Effector memory CD4-positive, alpha-beta T cell (primary cell): ENCODE measurements around the gene TMEM269.

Experiments used
- DNase-seq, 3 donors: peaks; one replicate each; pipeline ENCODE4 v3.0.0-alpha.2; 2020
- H3K27ac ChIP-seq: 2 replicates; pipeline ENCODE4 v1.7.0; 2013; ENCODE audit warnings: mild to moderate bottlenecking, low read length, moderate library complexity; ENCODE audit not compliant: insufficient read depth, poor library complexity, severe bottlenecking
- H3K27me3 ChIP-seq: replicated peaks from 2 replicates; pipeline ENCODE4 v1.7.0; 2013; ENCODE audit warnings: mild to moderate bottlenecking, low read length; ENCODE audit not compliant: insufficient read depth, control insufficient read depth, poor library complexity, severe bottlenecking
- H3K36me3 ChIP-seq: 2 replicates; pipeline ENCODE4 v1.7.0; 2013; ENCODE audit warnings: mild to moderate bottlenecking, low read length, moderate library complexity; ENCODE audit not compliant: control insufficient read depth, insufficient read depth
- H3K4me1 ChIP-seq: 2 replicates; pipeline ENCODE4 v1.7.0; 2013; ENCODE audit warnings: low read length, mild to moderate bottlenecking; ENCODE audit not compliant: control insufficient read depth, insufficient read depth, poor library complexity, severe bottlenecking
- H3K4me3 ChIP-seq: 2 replicates; pipeline ENCODE4 v1.7.0; 2013; ENCODE audit warnings: low read length, low read depth, mild to moderate bottlenecking; ENCODE audit not compliant: insufficient read depth, poor library complexity, severe bottlenecking
- H3K9me3 ChIP-seq: 2 replicates; pipeline ENCODE4 v1.7.0; 2013; ENCODE audit warnings: mild to moderate bottlenecking, low read length, moderate library complexity; ENCODE audit not compliant: control insufficient read depth

The TMEM269 gene

GRCh38 chr1:42739753-42740700 is 44.8 kb upstream of the TMEM269 start, which contains the start of gene CLDN19:
Gene CLDN19, minus strand, starts transcription at chr1:42740236. Its CDS starts 173 bp downstream, at chr1:42740063.
- Histone ChIP-seq H3K4me3 (no peak within 1 kb of the TSS), H3K27ac (no peak within 1 kb of the TSS), H3K27me3 (no peaks in the 10 kb centered on the region)

DNA sequence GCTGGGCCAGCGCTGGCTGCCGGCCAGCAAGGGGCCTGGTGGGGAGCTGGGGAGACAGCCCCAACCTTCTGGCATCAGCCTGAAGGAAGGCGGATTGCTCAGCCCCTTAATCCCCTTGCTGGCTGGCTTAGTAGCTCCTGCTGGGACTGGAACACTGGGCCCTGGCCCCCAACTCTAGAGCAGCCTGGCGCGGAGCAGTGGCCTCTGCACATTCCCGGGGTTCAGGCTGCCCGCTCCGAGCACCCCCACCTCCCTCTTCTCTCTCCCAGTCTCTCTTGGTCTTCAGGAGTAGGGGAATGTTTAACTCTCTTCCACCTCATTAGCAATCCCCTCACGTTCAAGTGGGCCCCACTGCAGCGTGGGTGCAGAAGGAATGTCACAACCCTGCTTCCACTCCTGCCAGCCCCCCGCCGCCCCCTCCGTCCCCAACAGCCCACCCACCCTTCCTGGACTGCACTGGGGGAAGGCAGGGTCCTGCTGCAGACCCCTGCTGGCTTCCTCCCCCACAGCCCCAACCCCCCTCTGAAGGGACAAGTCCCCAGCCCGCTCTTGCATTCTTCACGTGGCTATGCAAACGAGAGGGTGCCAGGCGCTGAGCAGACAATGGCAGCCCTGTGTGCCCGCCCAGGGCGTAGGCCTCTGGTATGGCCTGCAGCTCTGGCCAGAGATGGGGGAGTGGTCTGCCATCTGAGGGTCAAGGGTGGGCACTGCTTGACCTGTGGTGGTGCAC is 43.8 kb upstream of the TMEM269 start:
- Histone ChIP-seq H3K4me3 (no peak overlapping the region), H3K9me3 (no peaks in the 10 kb centered on the region), H3K4me1 (no peaks in the 10 kb centered on the region)

More at GRCh38 chr1:42739753-42740700, 44.8 kb upstream of the TMEM269 start, which contains the start of gene CLDN19:
- no peak for DNase-seq
- Histone ChIP-seq H3K4me1 (no peaks in the 10 kb centered on the region), H3K9me3 (no peaks in the 10 kb centered on the region), H3K36me3 (no peaks in the 10 kb centered on the region)

DNA sequence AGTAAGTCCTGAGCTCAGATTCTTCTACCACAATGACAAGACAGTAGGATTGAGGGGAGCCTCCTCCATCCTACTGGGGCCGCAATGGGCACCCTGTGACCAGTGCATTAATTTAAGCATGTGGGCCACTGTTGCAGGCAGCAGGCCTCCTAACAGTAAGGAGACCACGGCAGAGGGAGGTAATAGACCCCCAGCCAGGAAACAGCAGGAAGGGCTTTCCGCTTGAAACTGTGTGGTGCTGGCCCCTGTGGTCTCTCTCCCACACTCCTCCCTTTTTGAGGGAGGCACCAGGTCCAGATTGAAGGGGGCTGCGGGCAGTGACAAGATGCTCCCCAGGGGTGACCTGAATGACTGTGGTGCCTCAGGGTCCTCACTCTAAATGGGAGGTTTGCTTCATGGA is 43.1 kb upstream of the TMEM269 start:
- no peak for DNase-seq
- Histone ChIP-seq H3K36me3 (peaks cover 5% of the 10 kb centered on the region), H3K27me3 (no peaks in the 10 kb centered on the region), H3K4me1 (no peaks in the 10 kb centered on the region), H3K9me3 (no peaks in the 10 kb centered on the region), H3K4me3 (no peak overlapping the region), H3K27ac (no peak overlapping the region)

More for the DNA sequence above, 43.8 kb upstream of the TMEM269 start:
- no peak for DNase-seq
- Histone ChIP-seq H3K36me3 (peaks cover 2% of the 10 kb centered on the region), H3K27ac (no peak overlapping the region), H3K27me3 (no peaks in the 10 kb centered on the region)

DNA sequence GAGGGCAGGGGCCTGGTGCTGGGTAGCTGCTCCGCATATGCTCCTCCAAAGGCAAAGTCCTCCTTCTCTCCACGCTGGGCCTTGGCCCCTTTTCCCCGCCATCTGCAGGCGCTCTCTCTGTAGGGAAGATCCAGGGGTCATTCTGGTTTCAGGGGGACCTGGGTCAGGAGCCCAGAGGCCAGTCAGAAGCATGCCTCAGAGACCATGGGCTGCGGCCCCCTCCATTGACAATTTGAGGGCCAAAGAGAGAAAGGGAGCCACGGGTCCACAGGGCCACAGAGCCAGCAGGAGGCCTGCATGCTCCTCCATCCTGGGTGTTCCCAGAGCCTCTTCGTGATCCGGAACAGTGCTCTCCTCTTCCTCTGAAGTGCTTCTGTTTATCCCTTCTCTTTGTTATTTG is 42.6 kb upstream of the TMEM269 start:
- Histone ChIP-seq H3K27ac (no peak overlapping the region), H3K36me3 (peaks cover 9% of the 10 kb centered on the region), H3K27me3 (no peaks in the 10 kb centered on the region), H3K9me3 (no peaks in the 10 kb centered on the region), H3K4me1 (no peaks in the 10 kb centered on the region), H3K4me3 (no peak overlapping the region)
- no peak for DNase-seq

- Histone ChIP-seq H3K27me3 (no peaks in the 10 kb centered on the region), H3K4me3 (no peak overlapping the region), H3K4me1 (no peaks in the 10 kb centered on the region), H3K9me3 (no peaks in the 10 kb centered on the region), H3K27ac (no peak overlapping the region), H3K36me3 (peaks cover 10% of the 10 kb centered on the region)
- DNase-seq, result no peak
Measured at GRCh38 chr1:42742617-42743316, 42.0 kb upstream of the TMEM269 start.

GRCh38 chr1:42743317-42744147 is 41.3 kb upstream of the TMEM269 start:
- no peak for DNase-seq
- Histone ChIP-seq H3K27me3 (no peaks in the 10 kb centered on the region), H3K27ac (no peak overlapping the region), H3K4me3 (no peak overlapping the region), H3K9me3 (no peaks in the 10 kb centered on the region), H3K36me3 (peaks cover 14% of the 10 kb centered on the region), H3K4me1 (no peaks in the 10 kb centered on the region)

GRCh38 chr1:42744148-42744413 is 40.7 kb upstream of the TMEM269 start:
- no peaks in the 10 kb centered on the region for H3K4me1 ChIP-seq
- no peak overlapping the region for H3K27ac ChIP-seq
- DNase-seq, result no peak
- no peaks in the 10 kb centered on the region for H3K27me3 ChIP-seq
- peaks cover 16% of the 10 kb centered on the region for H3K36me3 ChIP-seq
- no peaks in the 10 kb centered on the region for H3K9me3 ChIP-seq
- H3K4me3 ChIP-seq, result no peak overlapping the region

DNA sequence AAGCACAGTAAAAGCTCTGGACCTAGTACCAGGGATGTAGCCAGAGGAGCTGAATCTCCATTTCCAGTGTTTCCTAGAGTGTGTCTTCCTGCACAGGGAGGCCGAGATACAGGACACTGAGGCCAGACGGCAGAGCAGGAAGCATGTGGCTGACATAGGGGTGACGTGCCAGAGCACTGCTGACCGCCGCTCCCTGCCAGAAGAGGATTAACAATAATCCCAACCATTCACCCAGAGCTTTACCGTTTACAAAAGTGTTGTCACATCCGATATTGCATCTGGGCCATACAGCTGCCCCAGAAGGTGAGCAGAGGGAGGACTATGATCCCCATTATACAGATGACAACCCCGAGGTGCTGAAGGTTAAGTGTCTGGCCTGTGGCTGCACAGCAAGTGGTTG is 38.9 kb upstream of the TMEM269 start:
- H3K9me3 ChIP-seq, result no peaks in the 10 kb centered on the region
- H3K36me3 ChIP-seq, result peaks cover 28% of the 10 kb centered on the region
- H3K27ac ChIP-seq, result no peak overlapping the region
- no peak overlapping the region for H3K4me3 ChIP-seq
- no peak for DNase-seq
- no peaks in the 10 kb centered on the region for H3K27me3 ChIP-seq
- H3K4me1 ChIP-seq, result no peaks in the 10 kb centered on the region

DNA sequence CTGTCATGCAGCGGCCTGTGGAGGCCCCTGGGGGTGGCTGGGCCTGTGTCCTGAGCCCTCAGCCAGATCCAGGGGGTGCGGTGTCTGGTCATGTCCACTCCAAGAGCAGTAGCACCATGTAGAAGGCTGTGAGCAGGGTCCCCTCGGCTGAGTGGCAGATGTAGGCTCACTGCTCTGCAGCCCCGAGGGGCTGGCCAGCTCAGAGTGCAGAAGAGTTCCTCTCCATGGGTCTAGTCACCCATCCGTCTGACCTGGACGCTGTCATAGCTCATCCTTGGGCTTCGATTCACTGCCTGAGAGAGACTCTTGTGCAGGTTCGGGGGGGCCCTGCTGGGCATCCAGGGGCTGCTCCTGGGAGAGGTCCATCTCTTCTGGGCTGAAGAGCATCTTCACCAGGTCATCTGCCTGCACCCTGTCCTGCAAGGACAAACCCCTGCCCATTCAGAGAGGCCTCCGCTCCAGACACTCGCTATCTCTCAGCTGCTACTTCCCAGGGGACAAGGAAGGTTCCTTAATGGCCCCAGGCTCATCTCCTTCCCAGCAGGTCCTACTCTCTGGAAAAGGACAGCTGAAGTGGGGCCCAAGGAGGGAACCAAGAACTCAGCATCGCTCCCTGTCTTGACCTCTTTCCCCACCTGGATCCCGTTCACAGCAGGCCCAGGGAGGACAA is 38.2 kb upstream of the TMEM269 start:
- Histone ChIP-seq H3K27me3 (no peaks in the 10 kb centered on the region), H3K4me3 (no peak overlapping the region), H3K27ac (no peak overlapping the region), H3K9me3 (no peaks in the 10 kb centered on the region), H3K4me1 (no peaks in the 10 kb centered on the region), H3K36me3 (peaks cover 28% of the 10 kb centered on the region)
- no peak for DNase-seq
